CD14-positive monocyte (primary cell): Measurements from ENCODE around the gene CNTNAP2. TPM values are rescaled to one million over a fixed set of nuclear protein-coding genes. Genes with fewer than 3 reads are reported as not detected.
A peak's percentile ranks its signal among the peaks of the same experiment; 100 is the strongest.

Experiments used
- DNase-seq, 3 donors: peaks; one replicate each; pipeline ENCODE4 v3.0.0-alpha.2; 2011 to 2022
- H2AFZ ChIP-seq: 2 replicates; pipeline ENCODE4 v1.6.0; 2012; ENCODE audit warnings: mild to moderate bottlenecking, low read depth, low read length, inconsistent platforms; ENCODE audit not compliant: insufficient read depth, poor library complexity, severe bottlenecking
- H3K27ac ChIP-seq, 2 donors: 1 replicate in 1 of 2; 2 replicates in 1 of 2; pipeline ENCODE4 v1.5.1; 2012 to 2013; ENCODE audit warnings: low read length in 2 of 2, control low read depth in 1 of 2, inconsistent platforms in 1 of 2, low read depth in 1 of 2, mild to moderate bottlenecking in 1 of 2
- H3K27me3 ChIP-seq, 2 donors: one replicate each; pipeline versions ENCODE4 v1.6.0 to v1.6.1; 2011 to 2013; ENCODE audit warnings: low read length in 2 of 2; ENCODE audit not compliant: control insufficient read depth in 2 of 2, insufficient read depth in 2 of 2
- H3K36me3 ChIP-seq, 2 donors: replicated peaks in 1 of 2; 1 replicate in 1 of 2; 2 replicates in 1 of 2; pipeline versions ENCODE4 v1.5.1 to v1.6.1; 2012 to 2013; ENCODE audit warnings: low read length in 2 of 2, control low read depth in 1 of 2, inconsistent platforms in 1 of 2, mild to moderate bottlenecking in 1 of 2; ENCODE audit not compliant: insufficient read depth in 2 of 2, control insufficient read depth in 1 of 2
- H3K4me1 ChIP-seq, 2 donors: 1 replicate in 1 of 2; 2 replicates in 1 of 2; pipeline versions ENCODE4 v1.5.1 to v1.6.1; 2012 to 2013; ENCODE audit warnings: low read length in 2 of 2, control low read depth in 1 of 2, inconsistent platforms in 1 of 2, mild to moderate bottlenecking in 1 of 2, moderate library complexity in 1 of 2; ENCODE audit not compliant: insufficient read depth in 2 of 2, control insufficient read depth in 1 of 2
- H3K4me2 ChIP-seq: replicated peaks from 2 replicates; pipeline ENCODE3; 2012; ENCODE audit warnings: low read length, moderate library complexity, mild to moderate bottlenecking; ENCODE audit not compliant: poor library complexity, severe bottlenecking; ENCODE audit errors: extremely low read depth
- H3K4me3 ChIP-seq, 3 experiments: fragments of 200-600 bp in 1 of 3; sonication (generic) in 1 of 3; replicated peaks in 1 of 3; 1 replicate in 2 of 3; 2 replicates in 1 of 3; pipeline ENCODE4 v1.5.1; 2011 to 2013; ENCODE audit warnings: low read length in 3 of 3, mild to moderate bottlenecking in 3 of 3, control low read depth in 2 of 3, low read depth in 2 of 3, inconsistent platforms in 1 of 3, moderate library complexity in 1 of 3
- H3K79me2 ChIP-seq: 2 replicates; pipeline ENCODE4 v1.6.0; 2012; ENCODE audit warnings: mild to moderate bottlenecking, control low read depth, inconsistent platforms, low read length, moderate library complexity; ENCODE audit not compliant: insufficient read depth
- H3K9ac ChIP-seq: 2 replicates; pipeline ENCODE4 v1.6.0; 2017; ENCODE audit warnings: low read length, mild to moderate bottlenecking; ENCODE audit not compliant: insufficient read depth, poor library complexity, severe bottlenecking
- H3K9me3 ChIP-seq, 2 donors: replicated peaks in 1 of 2; 1 replicate in 1 of 2; 2 replicates in 1 of 2; pipeline versions ENCODE4 v1.5.1 to v1.6.1; 2012 to 2013; ENCODE audit warnings: low read length in 2 of 2, control low read depth in 1 of 2; ENCODE audit not compliant: control insufficient read depth in 1 of 2, insufficient read depth in 1 of 2
- H4K20me1 ChIP-seq: 2 replicates; pipeline ENCODE4 v1.6.0; 2012; ENCODE audit warnings: mild to moderate bottlenecking, low read length, control low read depth, moderate library complexity; ENCODE audit not compliant: insufficient read depth
- H3K27ac Mint-ChIP-seq, 7 donors: one replicate each; pipeline ENCODE4 v1.8.0; 2020; ENCODE audit warnings: mild to moderate bottlenecking in 7 of 7, mixed read lengths in 7 of 7, moderate library complexity in 6 of 7, inconsistent platforms in 2 of 7
- H3K27me3 Mint-ChIP-seq, 3 donors: one replicate each; pipeline ENCODE4 v1.8.0; 2021 to 2022; ENCODE audit warnings: low read depth in 3 of 3, mild to moderate bottlenecking in 3 of 3, mixed read lengths in 3 of 3, moderate library complexity in 3 of 3, inconsistent platforms in 1 of 3
- H3K36me3 Mint-ChIP-seq, 2 donors: one replicate each; pipeline ENCODE4 v1.8.0; 2020; ENCODE audit warnings: mixed read lengths in 2 of 2, inconsistent platforms in 1 of 2, mild to moderate bottlenecking in 1 of 2
- H3K4me1 Mint-ChIP-seq: one replicate; pipeline ENCODE4 v1.8.0; 2020; ENCODE audit warnings: mild to moderate bottlenecking, mixed read lengths
- H3K4me3 Mint-ChIP-seq, 2 donors: one replicate each; pipeline ENCODE4 v1.8.0; 2020; ENCODE audit warnings: mild to moderate bottlenecking in 2 of 2, mixed read lengths in 2 of 2, moderate library complexity in 1 of 2
- H3K9me3 Mint-ChIP-seq, 7 donors: one replicate each; pipeline ENCODE4 v1.8.0; 2020 to 2022; ENCODE audit warnings: mixed read lengths in 7 of 7, mild to moderate bottlenecking in 6 of 7, moderate library complexity in 6 of 7, inconsistent platforms in 2 of 7
- CTCF ChIP-seq: fragments of 200-600 bp; IDR thresholded peaks from one replicate; pipeline ENCODE4 v1.8.0; 2022; ENCODE audit warnings: antibody characterized with exemption, mild to moderate bottlenecking
- WGBS: methylation state at CpG from one replicate; pipeline ENCODE4 v1.1.5; 2013; ENCODE audit warnings: missing lambda C conversion rate; ENCODE audit not compliant: insufficient coverage; 5-methylcytosine and 5-hydroxymethylcytosine counted together
- intact Hi-C, 2 donors: fragments of 100-400 bp; cut with micrococcal nuclease; formaldehyde crosslinking; loops; one replicate each; pipeline versions ENCODE4 v1.15.0 to v1.15.1; 2023
- polyA plus RNA-seq, 3 donors: library from polyadenylated mRNA; depleted of rRNA in 1 of 3; unstranded in 2 of 3; stranded (reverse) in 1 of 3; fragments of 300-500 nt in 2 of 3; fragments of >200 nt in 1 of 3; fragmentation: Illumina TruSeq in 2 of 3; gene quantifications; 1 replicate in 2 of 3; 2 replicates in 1 of 3; pipeline ENCODE4 v1.2.3, GENCODE V29; 2012 to 2021

CNTNAP2 gene
- polyA plus RNA-seq, 3 donors: 0.01 TPM; not detected in 2

DNA sequence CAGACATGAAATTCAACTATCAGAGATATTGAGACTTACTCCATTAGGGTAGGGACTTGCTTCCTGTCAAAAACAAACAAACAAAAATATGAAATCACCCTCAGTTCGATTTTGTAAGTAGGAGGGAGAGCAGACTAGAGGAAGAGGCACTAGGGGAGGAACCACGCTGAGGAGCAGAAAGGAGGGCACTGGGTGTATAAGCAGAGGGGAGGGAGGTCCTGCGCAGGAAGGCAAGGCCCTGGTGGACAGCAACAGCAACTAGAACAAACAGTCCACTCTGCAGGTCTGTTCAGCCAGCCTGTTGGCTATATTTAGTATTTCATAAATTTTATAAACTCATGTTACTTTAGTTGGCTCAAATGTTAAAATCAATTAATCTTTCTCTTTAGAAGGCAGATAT lies 1536.9 kb downstream of the CNTNAP2 start:
- H2AFZ ChIP-seq: no peak overlapping the region
- H3K4me1 Mint-ChIP-seq: no peaks in the 10 kb centered on the region
- no peak overlapping the region for H3K9ac ChIP-seq
- WGBS: 100% methylated on average over 1 of the region's 3 CpGs
- DNase-seq: no peak
- no peaks in the 10 kb centered on the region for H3K4me1 ChIP-seq
- H4K20me1 ChIP-seq: no peaks in the 10 kb centered on the region
- H3K9me3 ChIP-seq: peaks cover 0 to 9% of the 10 kb centered on the region in 2 donors
- no peaks in the 10 kb centered on the region for H3K36me3 ChIP-seq
- TF ChIP-seq CTCF: no peak
- H3K9me3 Mint-ChIP-seq: peaks cover 4 to 12% (median 9%) of the 10 kb centered on the region in 7 donors
- no peak overlapping the region for H3K27ac ChIP-seq
- no peaks in the 10 kb centered on the region for H3K27me3 Mint-ChIP-seq
- H3K36me3 Mint-ChIP-seq: no peaks in the 10 kb centered on the region
- H3K27me3 ChIP-seq: no peaks in the 10 kb centered on the region
- no peak overlapping the region for H3K4me3 ChIP-seq
- H3K4me2 ChIP-seq: no peak overlapping the region
- H3K27ac Mint-ChIP-seq: no peak overlapping the region
- intact Hi-C loops: no loop called here
- no peaks in the 10 kb centered on the region for H3K79me2 ChIP-seq
- no peak overlapping the region for H3K4me3 Mint-ChIP-seq

GRCh38 chr7:147658392-147658967 lies 1541.9 kb downstream of the CNTNAP2 start:
- no CpG with 5 or more reads among the region's 2 CpGs for WGBS
- Histone ChIP-seq H3K4me3 (no peak overlapping the region), H3K4me2 (no peak overlapping the region), H3K79me2 (no peaks in the 10 kb centered on the region), H3K9ac (no peak overlapping the region), H4K20me1 (no peaks in the 10 kb centered on the region), H2AFZ (no peak overlapping the region), H3K36me3 (no peaks in the 10 kb centered on the region), H3K27ac (no peak overlapping the region), H3K9me3 (peaks cover 0 to 11% of the 10 kb centered on the region in 2 donors), H3K4me1 (no peaks in the 10 kb centered on the region), H3K27me3 (no peaks in the 10 kb centered on the region)
- H3K36me3 Mint-ChIP-seq: no peaks in the 10 kb centered on the region
- intact Hi-C loops: no loop called here
- H3K4me3 Mint-ChIP-seq: no peak overlapping the region
- no peaks in the 10 kb centered on the region for H3K4me1 Mint-ChIP-seq
- TF ChIP-seq CTCF: no peak
- H3K27me3 Mint-ChIP-seq: no peaks in the 10 kb centered on the region
- no peak for DNase-seq
- peak overlapping the region in 1 of 7 donors; percentile 37 for H3K27ac Mint-ChIP-seq
- peaks cover 4 to 24% (median 9%) of the 10 kb centered on the region in 7 donors for H3K9me3 Mint-ChIP-seq
